Embryonic facial prominence (tissue), 1 donor: ENCODE measurements around the gene ROR2.

ENCODE experiments used
- DNase-seq: peaks from one replicate; pipeline ENCODE4 v3.0.0-alpha.2; 2016; ENCODE audit errors: extremely low spot score

The ROR2 gene

GRCh38 chr9:91718071-91718470 lies 232.0 kb downstream of the ROR2 start:
- no peak for DNase-seq

GRCh38 chr9:91716815-91717214 lies 233.2 kb downstream of the ROR2 start:
- no peak for DNase-seq

- no peak for DNase-seq
Observed at GRCh38 chr9:91716239-91716638, 233.8 kb downstream of the ROR2 start.

DNA sequence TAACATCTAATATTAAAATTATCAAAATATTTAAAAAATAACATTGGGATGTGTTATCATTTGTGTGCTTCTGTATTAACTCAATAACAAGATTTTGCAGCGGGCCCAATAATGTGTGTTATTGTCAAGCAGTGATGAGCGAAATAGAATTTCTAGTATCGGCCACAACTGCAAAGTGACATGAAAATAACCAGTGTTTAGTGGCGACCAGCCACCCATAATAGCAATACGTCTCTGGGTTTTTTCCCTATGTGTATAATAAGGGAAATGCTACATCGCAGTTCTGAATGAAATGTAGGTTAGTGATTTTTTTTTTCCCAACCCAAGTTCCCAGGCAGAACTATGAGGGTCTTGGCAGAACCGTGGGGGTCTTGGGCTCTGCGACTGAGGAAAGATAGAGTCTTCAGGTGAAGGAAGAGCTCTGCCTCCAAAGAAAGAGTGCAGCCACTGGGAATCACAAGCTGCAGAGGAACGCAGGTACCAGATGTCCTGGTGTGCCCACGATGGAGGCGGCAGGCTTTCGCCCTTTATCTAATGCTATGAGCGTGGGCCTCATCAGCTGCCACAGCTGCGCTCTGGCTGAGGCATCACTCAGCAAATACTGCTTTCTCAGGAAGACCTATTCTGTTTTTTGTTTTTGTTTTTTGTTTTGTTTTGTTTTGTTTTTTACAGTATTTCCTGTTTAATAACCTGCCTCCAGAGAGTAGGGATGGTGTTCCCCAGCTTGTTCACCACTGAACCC lies 235.0 kb downstream of the ROR2 start:
- no peak for DNase-seq

DNA sequence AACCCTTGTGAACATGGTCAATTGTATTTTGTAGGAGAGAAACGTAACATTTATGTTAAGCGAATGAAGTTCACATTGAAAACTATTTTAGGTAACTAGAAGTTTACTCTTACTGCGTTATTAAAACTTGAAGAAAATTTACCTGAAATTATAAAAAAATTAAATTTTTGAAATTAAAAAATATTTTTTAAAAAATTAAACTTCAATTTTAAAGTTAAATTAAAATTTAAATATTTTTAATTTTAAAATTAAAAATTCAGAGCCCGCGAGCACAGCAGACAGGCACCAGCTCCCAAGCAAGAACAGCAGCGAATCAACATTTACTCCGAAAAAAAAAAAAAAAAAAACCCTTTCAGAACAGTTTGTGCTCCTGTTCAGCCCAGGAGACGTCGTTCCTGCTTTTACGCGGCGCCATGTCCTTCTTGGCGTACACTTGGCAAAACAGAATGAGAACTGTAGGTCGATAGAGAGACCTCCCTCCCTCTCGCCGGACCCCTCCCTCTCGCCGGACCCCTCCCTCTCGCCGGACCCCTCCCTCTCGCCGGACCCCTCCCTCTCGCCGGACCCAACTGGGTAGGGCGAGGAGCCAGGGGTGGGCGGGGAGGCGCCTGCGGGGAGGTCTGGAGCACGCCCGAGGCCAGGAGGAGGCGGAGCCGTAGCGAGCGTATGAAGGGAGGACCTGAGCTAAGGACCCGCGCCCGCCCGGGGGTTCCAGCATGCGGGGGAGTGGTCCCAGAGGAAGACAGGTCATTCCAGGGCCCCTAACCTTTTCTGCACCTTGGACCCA lies 235.8 kb downstream of the ROR2 start:
- DNase-seq: no peak

GRCh38 chr9:91712811-91713210 lies 237.2 kb downstream of the ROR2 start:
- DNase-seq: no peak

GRCh38 chr9:91711755-91712601 lies 238.1 kb downstream of the ROR2 start:
- no peak for DNase-seq

DNA sequence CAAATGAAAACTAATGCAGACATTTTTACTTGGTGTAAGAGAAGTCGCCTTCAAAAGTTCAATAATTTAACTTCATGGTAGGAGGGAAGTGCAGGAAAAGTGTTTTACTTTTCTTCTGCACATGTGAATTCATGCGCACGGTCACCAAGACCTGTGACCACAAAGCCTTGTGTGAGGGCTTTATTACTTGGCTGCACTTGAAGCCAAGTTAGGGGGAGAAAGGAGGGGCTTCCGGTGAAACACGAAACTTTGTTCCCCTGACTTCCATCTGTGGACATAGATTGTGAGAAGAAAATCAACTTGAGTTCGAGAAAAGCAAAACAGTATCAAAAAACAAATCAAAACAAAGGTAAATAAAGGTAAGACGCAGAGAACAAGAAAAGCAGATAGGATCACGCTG lies 239.9 kb downstream of the ROR2 start:
- no peak for DNase-seq

- no peak for DNase-seq
Observed at GRCh38 chr9:91705386-91705785, 244.6 kb downstream of the ROR2 start.

DNA sequence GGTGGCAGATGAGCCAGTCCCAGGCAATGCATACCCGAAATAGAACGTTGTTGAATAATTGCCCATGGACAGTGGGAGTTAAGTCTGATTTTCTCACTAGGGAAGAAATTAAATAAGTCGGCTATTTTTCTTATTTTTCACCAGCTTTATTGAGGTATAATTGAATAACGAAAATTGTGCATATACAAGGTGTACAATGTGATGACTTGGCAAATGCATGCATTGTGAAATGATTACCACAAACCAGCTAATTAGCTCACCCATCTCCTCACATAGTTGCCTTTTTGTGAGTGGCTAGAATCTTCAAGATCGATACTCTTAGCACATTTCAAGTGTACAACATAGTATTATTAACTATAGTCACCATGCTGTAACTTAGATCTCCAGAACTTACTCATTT lies 249.6 kb downstream of the ROR2 start:
- DNase-seq: no peak

- DNase-seq: no peak
Observed at GRCh38 chr9:91698266-91698665, 251.8 kb downstream of the ROR2 start.

DNA sequence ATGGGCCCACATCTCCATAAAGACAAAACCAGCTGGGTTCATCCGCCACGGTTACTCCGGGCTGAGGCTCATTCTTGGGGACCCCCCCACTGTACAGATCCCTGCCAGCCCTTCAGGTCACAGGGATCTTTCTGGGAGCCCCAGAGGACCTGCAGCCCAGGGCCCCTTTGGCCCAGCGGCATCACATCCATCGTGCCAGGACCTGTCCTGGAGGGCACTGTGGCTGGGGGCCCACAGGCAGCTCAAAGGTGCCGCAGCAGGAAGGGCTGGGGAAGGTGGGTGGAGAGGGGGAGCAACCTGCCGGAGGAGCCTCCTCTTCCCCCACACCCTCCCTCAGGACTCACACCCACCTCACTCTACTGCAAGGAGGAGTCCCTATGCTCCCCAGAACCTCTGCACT lies 252.8 kb downstream of the ROR2 start:
- DNase-seq: no peak

- DNase-seq: no peak
Observed at GRCh38 chr9:91694081-91694870, 255.8 kb downstream of the ROR2 start.

- no peak for DNase-seq
Observed at GRCh38 chr9:91693226-91693625, 256.8 kb downstream of the ROR2 start.

DNA sequence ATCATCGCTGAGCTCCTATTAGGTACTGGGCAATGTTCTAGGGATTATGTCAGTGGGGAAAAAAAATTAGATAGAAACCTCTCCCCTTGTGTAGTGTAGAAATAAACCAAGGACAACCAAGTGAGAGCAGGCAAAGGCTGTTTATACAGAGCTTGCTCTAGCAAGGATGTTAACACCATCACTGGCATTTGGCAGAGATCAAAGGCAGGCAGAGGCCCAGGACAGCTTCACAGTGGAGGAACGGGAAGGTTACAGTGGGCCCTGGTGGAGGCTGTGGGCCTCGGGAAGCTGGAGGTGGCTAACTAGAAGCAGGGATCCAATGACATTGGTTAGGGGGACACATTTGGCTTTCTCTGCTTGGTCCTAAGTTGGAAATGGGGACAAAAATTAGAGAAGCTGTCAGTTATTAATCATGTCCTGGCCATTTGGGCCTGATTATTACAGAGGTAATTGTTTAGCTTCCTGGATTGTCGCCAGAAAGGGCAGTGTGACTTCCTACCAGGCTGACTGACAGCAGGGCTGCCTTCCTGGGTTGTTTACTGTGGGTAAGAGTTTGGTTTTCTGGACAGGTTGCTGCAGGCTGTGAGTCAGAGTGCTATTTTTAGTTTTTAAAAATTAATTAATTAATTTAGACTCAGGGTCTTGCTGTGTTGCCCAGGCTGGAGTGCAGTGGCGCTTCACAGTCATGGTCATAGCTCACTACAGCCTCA lies 259.3 kb downstream of the ROR2 start:
- DNase-seq: no peak

GRCh38 chr9:91689006-91689405 lies 261.0 kb downstream of the ROR2 start:
- no peak for DNase-seq

DNA sequence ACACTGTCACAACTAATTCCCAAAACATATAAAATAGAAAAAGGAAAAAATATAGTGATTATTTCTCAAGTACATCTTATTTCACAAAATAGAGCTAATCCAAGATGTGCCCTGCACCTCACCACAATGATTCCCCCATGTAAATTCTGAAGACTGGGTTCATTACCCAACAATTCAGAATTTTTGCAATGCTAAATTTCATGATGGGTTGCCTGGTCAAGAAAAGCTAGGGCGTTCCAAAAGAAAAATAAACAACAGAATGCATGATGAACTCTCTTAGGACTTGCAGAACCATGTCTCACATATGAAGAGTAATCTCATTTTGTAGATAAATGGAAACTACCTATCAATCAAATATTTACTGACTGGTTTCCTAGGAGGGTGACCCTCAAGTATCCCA lies 266.8 kb downstream of the ROR2 start:
- no peak for DNase-seq

DNA sequence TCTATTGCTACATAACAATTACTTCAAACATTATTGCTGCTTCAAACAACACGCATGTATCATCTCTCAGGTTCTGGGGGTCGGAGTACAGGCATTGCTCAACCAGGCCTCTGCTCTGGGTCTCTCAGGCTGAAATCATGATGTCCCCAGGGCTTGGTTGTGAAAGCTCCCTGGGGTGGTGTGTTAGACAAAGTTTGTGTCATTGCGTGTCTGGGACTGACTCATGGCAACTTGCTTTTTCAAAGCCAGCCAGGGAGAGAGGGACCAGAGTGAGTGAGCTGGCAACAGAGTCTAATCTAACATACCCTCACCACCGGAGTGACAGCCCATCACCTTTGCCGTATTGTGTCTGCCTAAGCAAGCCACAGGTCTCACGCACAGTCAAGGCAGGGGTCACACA lies 267.2 kb downstream of the ROR2 start:
- no peak for DNase-seq

DNA sequence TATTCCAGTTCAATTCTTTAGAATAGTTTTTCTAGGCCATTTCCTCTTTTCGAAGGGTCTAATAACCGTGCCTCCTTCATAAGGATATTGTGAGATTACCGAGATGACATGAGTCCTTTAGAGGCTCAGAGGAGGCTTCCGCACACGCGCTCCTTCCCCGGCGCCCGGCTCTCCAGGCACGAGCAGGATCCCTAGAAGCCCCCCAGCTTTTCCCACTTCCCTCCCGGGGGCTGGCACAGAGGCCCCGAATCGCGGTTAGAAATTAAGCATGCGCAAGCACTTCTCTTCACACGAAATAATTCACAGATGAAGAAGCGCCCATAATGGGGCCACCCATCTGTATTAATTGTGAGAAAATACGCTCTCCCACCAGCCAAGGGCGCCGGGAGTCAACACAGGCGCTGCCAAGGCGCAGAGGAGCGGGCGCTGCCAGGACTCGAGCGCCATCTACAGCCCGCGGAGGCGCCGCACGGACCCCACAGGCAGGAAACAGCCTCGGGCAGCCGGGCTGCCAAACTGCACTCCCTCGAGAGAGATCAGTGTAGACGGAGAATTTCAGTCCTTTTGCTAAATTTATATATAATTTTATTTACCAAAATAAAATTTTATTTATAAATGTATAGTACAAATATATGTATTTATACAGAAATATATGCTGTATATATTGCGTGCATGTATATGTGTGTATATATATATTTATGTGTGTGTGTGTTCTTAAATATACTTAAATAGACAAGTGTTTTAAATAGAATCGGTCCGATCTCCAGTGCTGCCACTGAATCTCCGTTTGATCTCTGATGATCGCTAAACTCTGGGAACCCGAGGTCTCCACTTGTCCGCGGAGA lies 268.3 kb downstream of the ROR2 start:
- no peak for DNase-seq

DNA sequence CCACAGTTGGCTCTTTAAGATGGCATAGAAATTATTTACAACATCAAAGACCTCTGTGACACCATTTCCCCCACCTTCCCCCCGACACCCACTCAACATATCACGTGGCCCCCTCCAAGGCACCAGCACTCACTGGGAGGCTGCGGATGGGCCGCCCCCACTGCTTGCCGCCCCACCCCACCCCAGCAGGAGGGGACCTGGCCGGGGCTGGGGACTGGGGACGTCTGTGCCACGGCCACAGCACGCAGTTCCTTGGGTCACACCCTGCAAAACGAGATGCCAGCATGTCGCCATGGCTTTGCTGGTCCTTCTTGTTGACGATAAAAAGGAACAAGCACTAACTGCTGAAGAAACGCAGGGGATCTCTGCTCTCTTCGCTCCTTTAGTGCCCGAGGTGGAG lies 269.0 kb downstream of the ROR2 start:
- no peak for DNase-seq
